Thymus (tissue), 14 donors: ENCODE data around the gene NBDY. TPM values are rescaled to one million over a fixed set of nuclear protein-coding genes. Genes with fewer than 3 reads are reported as not detected.
"Not testable (repeated sequence)": the region's sequence is repeated elsewhere in the genome, so short reads cannot be mapped to it uniquely, and the experiment has no call there.

Experiments
- DNase-seq, 9 donors: peaks; one replicate each; pipeline ENCODE4 v3.0.0-alpha.2; 2013; ENCODE audit warnings: low spot score in 9 of 9, low read depth in 6 of 9, missing footprints in 1 of 9
- H3K27ac ChIP-seq, 2 donors: one replicate each; pipeline ENCODE4 v1.5.1; 2013; ENCODE audit warnings: control low read depth in 1 of 2, low read depth in 1 of 2, low read length in 1 of 2, mild to moderate bottlenecking in 1 of 2, moderate library complexity in 1 of 2
- H3K27me3 ChIP-seq, 2 donors: one replicate each; pipeline ENCODE4 v1.5.1; 2013; ENCODE audit warnings: low read length in 1 of 2; ENCODE audit not compliant: control insufficient read depth in 2 of 2, insufficient read depth in 1 of 2
- H3K36me3 ChIP-seq, 2 donors: one replicate each; pipeline ENCODE4 v1.5.1; 2013; ENCODE audit warnings: low read length in 1 of 2, mild to moderate bottlenecking in 1 of 2, moderate library complexity in 1 of 2; ENCODE audit not compliant: control insufficient read depth in 2 of 2, insufficient read depth in 2 of 2
- H3K4me1 ChIP-seq, 2 donors: one replicate each; pipeline ENCODE4 v1.5.1; 2013; ENCODE audit warnings: low read length in 2 of 2; ENCODE audit not compliant: control insufficient read depth in 2 of 2, insufficient read depth in 2 of 2
- H3K4me3 ChIP-seq, 2 donors: one replicate each; pipeline ENCODE4 v1.5.1; 2013; ENCODE audit warnings: low read length in 2 of 2, control low read depth in 1 of 2, mild to moderate bottlenecking in 1 of 2
- H3K9me3 ChIP-seq, 2 donors: one replicate each; pipeline ENCODE4 v1.5.1; 2013; ENCODE audit warnings: low read length in 1 of 2, mild to moderate bottlenecking in 1 of 2; ENCODE audit not compliant: control insufficient read depth in 2 of 2, insufficient read depth in 1 of 2
- WGBS: extraction: QIAGEN DNeasy Blood & Tissue Kit; methylation state at CpG from one replicate; pipeline ENCODE4 v1.1.7; 2013; 5-methylcytosine and 5-hydroxymethylcytosine counted together
- long read RNA-seq, 10 donors: transcript quantifications; one replicate each; lab custom pipeline, GENCODE V29; 2026
- polyA plus RNA-seq: library from polyadenylated mRNA; stranded (reverse); fragments of 200-250 nt; gene quantifications from one replicate; pipeline ENCODE4 v1.2.3, GENCODE V29; 2013
- total RNA-seq: library from RNA; stranded (reverse); fragments of 120-200 nt; gene quantifications from one replicate; pipeline ENCODE4 v1.2.4, GENCODE V29; 2013
- donor health status: healthy.

Gene NBDY, protein sequence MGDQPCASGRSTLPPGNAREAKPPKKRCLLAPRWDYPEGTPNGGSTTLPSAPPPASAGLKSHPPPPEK
- total RNA-seq (13.9 TPM), polyA plus RNA-seq (32.6 TPM)
- long read RNA-seq, donor 1, transcript NBDY-201 (3 exons, 1,529 nt): major isoform, 9 of 9 reads
- long read RNA-seq, donor 1, partial matches to known transcripts: 0 of 9 reads
- long read RNA-seq, donor 1, other reads (novel, unspliced or antisense): 0 of 9 reads
- long read RNA-seq, donor 2, transcript NBDY-201 (3 exons, 1,529 nt): major isoform, 84 of 86 reads
- long read RNA-seq, donor 2, partial matches to known transcripts: 0 of 86 reads
- long read RNA-seq, donor 2, other reads (novel, unspliced or antisense): 0 of 86 reads
- long read RNA-seq, donor 3, transcript NBDY-201 (3 exons, 1,529 nt): major isoform, 68 of 71 reads
- long read RNA-seq, donor 3, partial matches to known transcripts: 0 of 71 reads
- long read RNA-seq, donor 3, other reads (novel, unspliced or antisense): 0 of 71 reads
- long read RNA-seq, donor 4, transcript NBDY-201 (3 exons, 1,529 nt): major isoform, 21 of 37 reads
- long read RNA-seq, donor 4, partial matches to known transcripts: 16 of 37 reads
- long read RNA-seq, donor 4, other reads (novel, unspliced or antisense): 0 of 37 reads
- long read RNA-seq, donor 5, transcript NBDY-201 (3 exons, 1,529 nt): major isoform, 103 of 112 reads
- long read RNA-seq, donor 5, partial matches to known transcripts: 7 of 112 reads
- long read RNA-seq, donor 5, other reads (novel, unspliced or antisense): 0 of 112 reads
- long read RNA-seq, donor 6, transcript NBDY-201 (3 exons, 1,529 nt): major isoform, 32 of 32 reads
- long read RNA-seq, donor 6, partial matches to known transcripts: 0 of 32 reads
- long read RNA-seq, donor 6, other reads (novel, unspliced or antisense): 0 of 32 reads
- long read RNA-seq, donor 7, transcript NBDY-201 (3 exons, 1,529 nt): major isoform, 66 of 78 reads
- long read RNA-seq, donor 7, partial matches to known transcripts: 9 of 78 reads
- long read RNA-seq, donor 7, other reads (novel, unspliced or antisense): 0 of 78 reads
- long read RNA-seq, donor 8, transcript NBDY-201 (3 exons, 1,529 nt): major isoform, 31 of 31 reads
- long read RNA-seq, donor 8, partial matches to known transcripts: 0 of 31 reads
- long read RNA-seq, donor 8, other reads (novel, unspliced or antisense): 0 of 31 reads
- long read RNA-seq, donor 9, transcript NBDY-201 (3 exons, 1,529 nt): major isoform, 40 of 41 reads
- long read RNA-seq, donor 9, partial matches to known transcripts: 0 of 41 reads
- long read RNA-seq, donor 9, other reads (novel, unspliced or antisense): 0 of 41 reads
- long read RNA-seq, donor 10, transcript NBDY-201 (3 exons, 1,529 nt): major isoform, 42 of 42 reads
- long read RNA-seq, donor 10, partial matches to known transcripts: 0 of 42 reads
- long read RNA-seq, donor 10, other reads (novel, unspliced or antisense): 0 of 42 reads

DNA sequence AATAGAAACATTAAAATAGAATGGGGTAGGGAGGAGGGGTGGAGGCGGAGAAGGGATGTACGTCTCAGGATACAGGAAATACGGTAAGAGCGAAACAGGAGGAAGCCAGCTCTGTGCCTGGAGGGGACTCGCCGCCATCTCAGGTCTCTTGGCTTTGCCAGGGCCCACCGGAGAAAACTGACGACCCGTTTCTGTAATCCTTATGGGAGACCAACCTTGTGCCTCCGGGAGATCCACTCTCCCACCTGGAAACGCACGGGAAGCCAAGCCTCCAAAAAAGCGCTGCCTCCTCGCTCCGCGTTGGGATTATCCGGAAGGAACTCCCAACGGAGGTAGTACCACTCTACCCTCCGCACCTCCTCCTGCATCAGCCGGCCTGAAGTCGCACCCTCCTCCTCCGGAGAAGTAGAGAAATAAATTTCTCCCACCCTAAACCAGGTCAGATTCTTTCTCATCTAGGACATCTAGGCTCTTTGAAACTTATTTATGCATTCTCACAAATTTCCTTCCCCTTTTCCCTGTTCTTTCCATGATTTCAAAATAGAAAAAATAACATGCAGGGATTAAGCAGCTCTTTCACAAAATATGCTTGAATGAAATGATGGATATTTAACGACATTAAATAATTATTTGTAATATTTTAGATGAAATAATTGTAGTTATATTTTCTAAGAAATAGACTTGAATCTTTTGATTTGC lies at the start of gene NBDY:
NBDY (plus strand) TSS at position 92 of the 699 bp plus-strand sequence; CDS start at position 203, 111 bp downstream.
- Histone ChIP-seq H3K27ac (peak within 1 kb of the TSS; percentile 81 to 84), H3K4me1 (no peaks in the 10 kb centered on the region), H3K36me3 (no peaks in the 10 kb centered on the region), H3K9me3 (no peaks in the 10 kb centered on the region), H3K27me3 (peaks cover 0 to 4% of the 10 kb centered on the region in 2 donors), H3K4me3 (peak within 1 kb of the TSS; percentile 76 to 79)
- DNase-seq: peak in 5 of 9 donors; percentile 22 to 69 (median 37)
- WGBS: under 1% methylated on average over 23 of the region's 23 CpGs

DNA sequence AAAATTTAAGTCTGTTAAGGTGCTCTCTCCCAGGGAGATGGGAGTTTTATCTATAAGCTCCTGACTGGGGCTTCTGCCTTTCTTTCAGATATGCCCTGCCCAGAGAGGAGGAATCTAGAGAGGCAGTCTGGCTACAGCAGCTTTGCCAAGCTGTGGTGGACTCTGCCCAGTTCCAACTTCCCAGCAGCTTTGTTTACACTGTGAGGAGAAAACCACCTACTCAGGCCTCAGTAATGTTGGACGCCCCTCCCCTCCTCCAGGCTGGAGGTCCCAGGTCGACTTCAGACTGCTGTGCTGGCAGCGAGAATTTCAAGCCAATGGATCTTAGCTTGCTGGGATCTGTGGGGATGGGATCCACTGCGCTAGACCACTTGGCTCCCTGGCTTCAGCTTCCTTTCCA lies 24.5 kb upstream of the NBDY start:
- DNase-seq, H3K27me3 ChIP-seq, H3K36me3 ChIP-seq, H3K4me1 ChIP-seq, H3K9me3 ChIP-seq, H3K4me3 ChIP-seq, H3K27ac ChIP-seq: not testable (repeated sequence)
- 89% methylated on average over 4 of the region's 4 CpGs for WGBS

DNA sequence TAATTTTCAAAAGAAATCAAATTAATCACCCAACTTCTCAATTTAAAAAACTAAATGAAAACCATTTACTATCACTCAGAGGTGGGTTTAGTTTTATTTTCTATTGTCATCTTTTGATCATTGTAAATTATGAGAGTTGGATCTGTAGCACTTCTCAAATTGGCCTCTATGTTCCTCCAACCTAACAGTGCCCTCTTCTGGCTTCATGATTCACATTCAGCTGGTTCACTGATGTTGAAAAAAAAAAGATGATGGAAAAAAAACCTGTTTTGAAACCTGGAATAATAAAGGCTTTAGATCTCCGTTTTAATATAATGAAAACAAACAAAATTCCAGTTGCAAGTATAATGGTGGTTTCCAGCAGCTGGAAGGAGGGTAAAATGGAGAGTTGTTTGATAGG lies 2.4 kb upstream of the NBDY start:
- H3K27me3 ChIP-seq: peaks cover 0 to 4% of the 10 kb centered on the region in 2 donors
- no peak overlapping the region for H3K27ac ChIP-seq
- no peak overlapping the region for H3K4me3 ChIP-seq
- WGBS: 0% methylated on average over 1 of the region's 1 CpG
- H3K9me3 ChIP-seq: no peaks in the 10 kb centered on the region
- no peaks in the 10 kb centered on the region for H3K4me1 ChIP-seq
- DNase-seq: peak in 4 of 9 donors; percentile 21 to 72 (median 38)
- no peaks in the 10 kb centered on the region for H3K36me3 ChIP-seq

DNA sequence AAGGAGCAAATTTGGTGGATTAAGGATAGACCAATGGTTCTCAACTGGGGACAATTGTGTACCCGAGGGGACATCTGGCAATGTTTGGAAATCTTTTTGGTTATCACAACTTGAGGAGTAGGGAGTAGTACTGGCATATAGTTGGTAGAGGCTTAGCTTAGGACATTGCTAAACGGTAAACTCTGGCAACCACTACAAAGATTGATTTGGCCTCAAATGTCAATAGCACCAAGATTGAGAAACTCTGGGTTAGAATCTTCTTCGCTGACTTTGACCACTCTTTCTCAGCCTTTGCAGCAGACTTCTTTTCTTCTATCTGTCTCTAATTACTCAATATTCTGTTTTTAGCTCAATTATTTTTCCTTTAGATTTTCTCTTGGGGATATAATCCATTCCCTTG lies 1.5 kb upstream of the NBDY start:
- Histone ChIP-seq H3K9me3 (no peaks in the 10 kb centered on the region), H3K27ac (no peak overlapping the region), H3K4me3 (no peak overlapping the region), H3K36me3 (no peaks in the 10 kb centered on the region), H3K4me1 (no peaks in the 10 kb centered on the region), H3K27me3 (peaks cover 0 to 4% of the 10 kb centered on the region in 2 donors)
- DNase-seq: no peak
- 93% methylated on average over 3 of the region's 3 CpGs for WGBS

DNA sequence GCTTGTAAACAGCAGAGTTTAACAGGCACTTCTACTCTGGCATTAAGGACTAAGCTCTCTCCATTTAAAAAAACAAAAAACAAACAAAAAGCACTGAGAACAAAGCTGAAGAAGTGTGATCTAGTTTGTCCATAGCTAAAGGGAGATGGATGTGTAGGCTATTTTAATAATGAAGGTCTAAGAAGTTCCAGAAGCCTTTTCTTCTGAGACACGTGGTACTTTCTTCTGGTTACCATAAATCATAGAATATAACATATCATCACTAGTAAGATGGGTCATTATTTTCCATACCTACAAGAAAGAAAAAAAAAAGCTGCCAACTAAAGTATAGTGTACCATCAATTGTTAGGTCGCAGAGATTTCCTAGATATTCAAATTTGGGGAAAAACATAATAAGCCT lies 722 bp upstream of the NBDY start:
- Histone ChIP-seq H3K9me3 (no peaks in the 10 kb centered on the region), H3K27ac (no peak overlapping the region), H3K4me1 (no peaks in the 10 kb centered on the region), H3K4me3 (peak overlapping the region in 1 of 2 donors; percentile 79), H3K36me3 (no peaks in the 10 kb centered on the region), H3K27me3 (peaks cover 0 to 4% of the 10 kb centered on the region in 2 donors)
- 31% methylated on average over 2 of the region's 2 CpGs for WGBS
- peak in 1 of 9 donors; percentile 13 for DNase-seq

DNA sequence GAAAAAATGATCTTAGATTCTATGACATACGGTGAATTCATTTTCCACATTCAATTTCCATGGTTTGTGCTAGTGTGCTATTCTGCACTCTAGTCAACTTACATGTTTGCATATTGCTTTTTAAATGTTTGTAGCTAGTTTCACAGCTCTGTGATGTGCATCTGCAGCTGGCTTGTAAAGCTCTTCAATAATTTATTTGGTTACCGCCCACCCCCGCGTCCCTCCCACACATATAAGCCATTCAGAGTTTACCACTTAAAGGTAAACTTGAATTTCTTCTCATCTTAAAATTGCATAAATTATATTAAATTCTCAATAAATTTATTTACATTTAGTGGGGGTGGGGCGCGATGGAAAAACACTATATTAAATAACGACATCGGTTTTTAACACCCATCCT lies 291 bp upstream of the NBDY start:
- peak in 3 of 9 donors; percentile 12 to 55 (median 22) for DNase-seq
- H3K27ac ChIP-seq: peak overlapping the region in 1 of 2 donors; percentile 84
- no peaks in the 10 kb centered on the region for H3K9me3 ChIP-seq

DNA sequence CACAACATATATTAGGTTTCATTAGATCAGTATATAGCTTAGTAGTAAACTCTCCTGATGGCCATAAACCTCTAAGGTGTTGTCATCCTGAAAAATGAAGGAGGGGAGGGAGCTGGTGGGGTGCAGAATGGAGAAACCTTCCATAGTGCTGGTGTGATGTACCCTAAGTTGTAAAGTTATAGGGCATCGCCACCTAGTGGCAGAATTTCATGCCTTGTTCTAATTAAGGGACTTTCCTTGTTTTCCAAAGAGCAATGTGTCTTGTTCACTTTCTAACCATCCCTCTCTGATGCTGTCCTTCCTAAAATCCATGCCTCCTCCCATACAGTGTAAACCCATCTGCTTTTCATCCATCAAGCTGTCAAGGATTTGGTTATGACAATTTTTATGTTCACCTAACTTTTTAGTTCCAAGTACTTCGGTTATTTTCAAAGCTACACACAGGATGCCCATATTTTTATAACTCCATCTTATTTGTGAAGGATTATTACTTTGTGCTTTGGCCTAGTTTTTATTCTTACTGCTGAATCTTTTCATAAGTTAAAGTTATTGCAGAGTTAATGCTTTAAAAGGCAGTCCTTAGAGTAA lies 4.5 kb downstream of the NBDY start:
- Histone ChIP-seq H3K27ac (no peak overlapping the region), H3K9me3 (no peaks in the 10 kb centered on the region), H3K4me3 (no peak overlapping the region), H3K27me3 (peaks cover 0 to 4% of the 10 kb centered on the region in 2 donors), H3K36me3 (peaks cover 4 to 5% of the 10 kb centered on the region in 2 donors), H3K4me1 (no peaks in the 10 kb centered on the region)
- DNase-seq: peak in 5 of 9 donors; percentile 21 to 68 (median 26)
- 56% methylated on average over 2 of the region's 2 CpGs for WGBS

More for the DNA sequence above, 291 bp upstream of the NBDY start:
- no peaks in the 10 kb centered on the region for H3K36me3 ChIP-seq
- no peaks in the 10 kb centered on the region for H3K4me1 ChIP-seq
- peaks cover 0 to 4% of the 10 kb centered on the region in 2 donors for H3K27me3 ChIP-seq
- peak overlapping the region; percentile 76 to 79 for H3K4me3 ChIP-seq
- 6% methylated on average over 8 of the region's 8 CpGs for WGBS

DNA sequence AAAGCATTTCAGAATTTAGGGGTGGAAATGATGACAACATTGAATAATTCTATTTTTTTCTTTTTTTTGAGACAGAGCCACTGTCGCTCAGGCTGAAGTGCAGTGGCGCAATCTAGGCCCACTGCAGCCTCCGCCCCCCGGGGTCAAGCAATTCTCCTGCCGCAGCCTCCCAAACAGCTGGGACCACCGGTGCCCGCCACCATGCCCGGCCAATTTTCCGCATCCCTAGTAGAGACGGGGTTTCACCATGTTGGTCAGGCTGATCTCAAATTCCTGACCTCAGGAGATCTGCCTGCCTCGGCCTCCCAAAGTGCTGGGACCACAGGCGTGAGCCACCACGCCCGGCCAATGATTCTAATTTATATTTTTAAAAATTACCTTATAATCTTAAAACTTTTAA lies 7.2 kb downstream of the NBDY start:
- WGBS: 97% methylated on average over 14 of the region's 14 CpGs
- peaks cover 4 to 5% of the 10 kb centered on the region in 2 donors for H3K36me3 ChIP-seq
- no peaks in the 10 kb centered on the region for H3K4me1 ChIP-seq
- H3K9me3 ChIP-seq: no peaks in the 10 kb centered on the region
- no peak overlapping the region for H3K4me3 ChIP-seq
- DNase-seq: no peak
- no peak overlapping the region for H3K27ac ChIP-seq
- no peaks in the 10 kb centered on the region for H3K27me3 ChIP-seq
